Stomach (tissue), 4 donors: ENCODE data around the gene ERCC6L2.

Experiments used
- CTCF ChIP-seq, 7 experiments: fragments of 450-650 bp in 4 of 7; fragments of 200-600 bp in 3 of 7; sonication (generic) in 3 of 7; IDR thresholded peaks; one replicate each; pipeline ENCODE4 v1.5.1; 2016 to 2019; ENCODE audit warnings: antibody characterized with exemption in 7 of 7, control low read depth in 2 of 7, mild to moderate bottlenecking in 1 of 7
- EP300 ChIP-seq: sonication (generic); formaldehyde crosslinking; IDR thresholded peaks from one replicate; pipeline ENCODE4 v1.6.1; 2017; ENCODE audit warnings: antibody characterized with exemption
- POLR2A ChIP-seq, 4 donors: fragments of 450-650 bp; IDR thresholded peaks; one replicate each; pipeline ENCODE4 v1.6.1; 2016; ENCODE audit warnings: antibody characterized with exemption in 4 of 4, control low read depth in 2 of 4, mild to moderate bottlenecking in 1 of 4, moderate library complexity in 1 of 4
- POLR2AphosphoS5 ChIP-seq, 3 donors: sonication (generic); formaldehyde crosslinking; IDR thresholded peaks; one replicate each; pipeline ENCODE4 v1.6.1; 2016; ENCODE audit warnings: antibody characterized with exemption in 3 of 3

DNA sequence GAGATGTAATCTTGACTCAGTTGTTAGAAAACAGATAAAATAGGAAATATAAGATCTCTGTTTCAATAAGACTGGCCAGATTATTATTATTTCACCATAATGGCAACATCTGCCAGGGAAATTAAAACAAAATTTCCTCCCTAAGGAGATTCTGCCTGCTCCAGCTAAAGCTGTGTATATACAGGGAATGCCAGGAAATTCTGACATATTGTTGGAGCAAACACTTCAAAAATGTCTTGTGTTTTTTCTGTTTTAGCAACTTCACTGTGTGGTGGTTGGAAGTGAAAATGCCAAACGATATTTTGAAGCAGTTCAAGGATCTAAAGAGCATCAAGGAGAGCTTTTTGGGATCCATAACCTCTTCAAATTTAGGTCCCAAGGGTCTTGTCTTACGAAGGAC lies 90.8 kb downstream of the ERCC6L2 start:
- TF ChIP-seq POLR2A (IDR thresholded peaks at IDR 0.05) (no peak), POLR2AphosphoS5 (IDR thresholded peaks at IDR 0.05) (no peak), CTCF (IDR thresholded peaks at IDR 0.05) (no peak), EP300 (no peak)
